MM.1S (cell line): ENCODE measurements around the gene CENPS.
"Not testable (repeated sequence)": the region's sequence is repeated elsewhere in the genome, so short reads cannot be mapped to it uniquely, and the experiment has no call there.

Experiments
- DNase-seq: peaks from one replicate; pipeline ENCODE4 v3.0.0-alpha.2; 2015
- H2AFZ ChIP-seq: fragments of 300-600 bp; sonication (generic); 2 replicates; pipeline ENCODE4 v1.6.0; 2016; ENCODE audit warnings: antibody characterized with exemption, low read length
- H3F3A ChIP-seq: fragments of 300-600 bp; sonication (generic); 2 replicates; pipeline ENCODE4 v1.6.1; 2016; ENCODE audit warnings: mild to moderate bottlenecking, antibody characterized with exemption, low read length, moderate library complexity, mixed read lengths; ENCODE audit not compliant: insufficient read depth
- H3K27ac ChIP-seq: fragments of 300-600 bp; sonication (generic); 2 replicates; pipeline ENCODE4 v1.5.1; 2016; ENCODE audit warnings: mild to moderate bottlenecking, low read length
- H3K27me3 ChIP-seq: fragments of 300-600 bp; sonication (generic); replicated peaks from 2 replicates; pipeline ENCODE4 v1.6.0; 2016; ENCODE audit warnings: low read length; ENCODE audit not compliant: insufficient read depth
- H3K36me3 ChIP-seq: fragments of 300-600 bp; sonication (generic); replicated peaks from 2 replicates; pipeline ENCODE4 v1.6.1; 2016; ENCODE audit warnings: mild to moderate bottlenecking, low read length, mixed read lengths; ENCODE audit not compliant: insufficient read depth
- H3K4me1 ChIP-seq: fragments of 300-600 bp; sonication (generic); 2 replicates; pipeline ENCODE4 v1.6.1; 2016; ENCODE audit warnings: low read length, mixed read lengths
- H3K4me2 ChIP-seq: fragments of 300-600 bp; sonication (generic); 2 replicates; pipeline ENCODE4 v1.6.0; 2016; ENCODE audit warnings: low read depth, low read length
- H3K4me3 ChIP-seq: fragments of 300-600 bp; sonication (generic); 2 replicates; pipeline ENCODE4 v1.5.1; 2016; ENCODE audit warnings: low read length, mixed read lengths
- H3K79me2 ChIP-seq: fragments of 300-600 bp; sonication (generic); 2 replicates; pipeline ENCODE4 v1.6.1; 2016; ENCODE audit warnings: mixed run types, low read length, mixed read lengths
- H3K9ac ChIP-seq: fragments of 300-600 bp; sonication (generic); 2 replicates; pipeline ENCODE4 v1.6.1; 2016; ENCODE audit warnings: low read length, mixed read lengths
- H3K9me2 ChIP-seq: fragments of 300-600 bp; sonication (generic); replicated peaks from 2 replicates; pipeline ENCODE4 v1.6.1; 2016; ENCODE audit warnings: mild to moderate bottlenecking, low read length, mixed read lengths; ENCODE audit not compliant: insufficient read depth
- H3K9me3 ChIP-seq: fragments of 300-600 bp; sonication (generic); replicated peaks from 2 replicates; pipeline ENCODE4 v1.6.1; 2016; ENCODE audit warnings: mild to moderate bottlenecking, low read length, mixed read lengths; ENCODE audit not compliant: insufficient read depth
- H4K20me1 ChIP-seq: fragments of 300-600 bp; sonication (generic); 2 replicates; pipeline ENCODE4 v1.6.1; 2016; ENCODE audit warnings: mild to moderate bottlenecking, low read length, moderate library complexity, mixed read lengths; ENCODE audit not compliant: insufficient read depth
- CTCF ChIP-seq: fragments of 300-600 bp; sonication (generic); IDR thresholded peaks from 2 replicates; pipeline ENCODE4 v1.5.1; 2016; ENCODE audit warnings: antibody characterized with exemption, low read length, mixed read lengths
- EZH2 ChIP-seq: fragments of 300-600 bp; sonication (generic); optimal IDR thresholded peaks from 2 replicates; pipeline ENCODE3; 2017; ENCODE audit warnings: low read depth, mild to moderate bottlenecking, antibody characterized with exemption, low read length, mixed read lengths
- EZH2phosphoT487 ChIP-seq: fragments of 300-600 bp; sonication (generic); IDR thresholded peaks from 2 replicates; pipeline ENCODE4 v1.6.1; 2018; ENCODE audit warnings: antibody characterized with exemption, low read length

Gene CENPS

GRCh38 chr1:10421637-10422036 lies 8.6 kb upstream of the CENPS start:
- H3K9me2 ChIP-seq: no peaks in the 10 kb centered on the region
- H3K4me3 ChIP-seq: no peak overlapping the region
- H3K4me1 ChIP-seq: no peaks in the 10 kb centered on the region
- H3K9me3 ChIP-seq: no peaks in the 10 kb centered on the region
- H3K36me3 ChIP-seq: peaks cover 14% of the 10 kb centered on the region
- H4K20me1 ChIP-seq: no peaks in the 10 kb centered on the region
- H3K4me2 ChIP-seq: no peak overlapping the region
- H3K9ac ChIP-seq: no peak overlapping the region
- no peak for DNase-seq
- no peaks in the 10 kb centered on the region for H3K79me2 ChIP-seq
- no peak for TF ChIP-seq CTCF
- no peak for TF ChIP-seq EZH2phosphoT487
- no peak for TF ChIP-seq EZH2
- no peak overlapping the region for H2AFZ ChIP-seq
- H3F3A ChIP-seq: no peaks in the 10 kb centered on the region
- no peaks in the 10 kb centered on the region for H3K27me3 ChIP-seq
- H3K27ac ChIP-seq: no peak overlapping the region

GRCh38 chr1:10424034-10424433 lies 6.2 kb upstream of the CENPS start:
- no peak overlapping the region for H3K4me2 ChIP-seq
- no peaks in the 10 kb centered on the region for H3F3A ChIP-seq
- H3K36me3 ChIP-seq: no peaks in the 10 kb centered on the region; the same call in 1 of the 2 replicates
- H3K9me3 ChIP-seq: no peaks in the 10 kb centered on the region
- H3K27ac ChIP-seq: no peak overlapping the region
- no peaks in the 10 kb centered on the region for H3K79me2 ChIP-seq
- no peak for DNase-seq
- TF ChIP-seq EZH2phosphoT487: no peak
- no peak for TF ChIP-seq EZH2
- TF ChIP-seq CTCF: no peak
- H3K4me3 ChIP-seq: no peak overlapping the region
- no peaks in the 10 kb centered on the region for H3K27me3 ChIP-seq
- no peaks in the 10 kb centered on the region for H3K4me1 ChIP-seq
- H3K9ac ChIP-seq: no peak overlapping the region
- H4K20me1 ChIP-seq: no peaks in the 10 kb centered on the region
- H3K9me2 ChIP-seq: no peaks in the 10 kb centered on the region
- no peak overlapping the region for H2AFZ ChIP-seq

GRCh38 chr1:10424651-10425050 lies 5.6 kb upstream of the CENPS start:
- Histone ChIP-seq H2AFZ (no peak overlapping the region), H3K9me3 (no peaks in the 10 kb centered on the region), H4K20me1 (no peaks in the 10 kb centered on the region), H3K27me3 (no peaks in the 10 kb centered on the region), H3K4me3 (no peak overlapping the region), H3K36me3 (no peaks in the 10 kb centered on the region; the same call in 1 of the 2 replicates), H3K27ac (no peak overlapping the region), H3K9me2 (no peaks in the 10 kb centered on the region), H3K4me2 (no peak overlapping the region), H3K4me1 (peaks cover 4% of the 10 kb centered on the region; the same call in 1 of the 2 replicates), H3F3A (no peaks in the 10 kb centered on the region), H3K9ac (no peak overlapping the region), H3K79me2 (no peaks in the 10 kb centered on the region)
- TF ChIP-seq CTCF (no peak), EZH2 (no peak), EZH2phosphoT487 (no peak)
- no peak for DNase-seq

- not testable (repeated sequence) for DNase-seq, H3K27ac ChIP-seq, H3K27me3 ChIP-seq, H2AFZ ChIP-seq, H3K9me3 ChIP-seq, H4K20me1 ChIP-seq, H3K9ac ChIP-seq, H3K9me2 ChIP-seq, H3K4me3 ChIP-seq, H3K4me2 ChIP-seq, H3F3A ChIP-seq, H3K4me1 ChIP-seq, H3K79me2 ChIP-seq, H3K36me3 ChIP-seq
Observed at GRCh38 chr1:10425826-10426534, 4.3 kb upstream of the CENPS start.

GRCh38 chr1:10426535-10426848 lies 3.7 kb upstream of the CENPS start:
- not testable (repeated sequence) for H3K27me3 ChIP-seq, H3K4me1 ChIP-seq, H3K4me2 ChIP-seq, H2AFZ ChIP-seq, H3K4me3 ChIP-seq, H3K9ac ChIP-seq, H3K79me2 ChIP-seq, H4K20me1 ChIP-seq, DNase-seq, H3K27ac ChIP-seq, H3K9me3 ChIP-seq, H3K9me2 ChIP-seq, H3F3A ChIP-seq, H3K36me3 ChIP-seq
